Measurements from ENCODE around the gene ACVR1B. TPM values are rescaled to one million over a fixed set of nuclear protein-coding genes. Genes with fewer than 3 reads are reported as not detected.

Gene ACVR1B
- total RNA-seq, 1 donor from 2014 or later, result 23.4 TPM

- TF ChIP-seq CTCF (conservative IDR thresholded peaks at IDR 0.05; ENCODE audit: low read depth, low read length), result no peak
- H3K4me3 ChIP-seq (ENCODE audit: low read depth, low read length), result no peak overlapping the region
Observed at GRCh38 chr12:52027085-52027843, 75.8 kb downstream of the ACVR1B start.

GRCh38 chr12:52029685-52030084 is 78.2 kb downstream of the ACVR1B start:
- no peak for TF ChIP-seq CTCF (conservative IDR thresholded peaks at IDR 0.05; ENCODE audit: low read depth, low read length)
- no peak overlapping the region for H3K4me3 ChIP-seq (ENCODE audit: low read depth, low read length)
- DNase-seq (ENCODE audit: low read depth), result no peak

More at GRCh38 chr12:52027085-52027843, 75.8 kb downstream of the ACVR1B start:
- DNase-seq (ENCODE audit: low read depth), result no peak

GRCh38 chr12:52032446-52032803 is 80.9 kb downstream of the ACVR1B start:
- DNase-seq (ENCODE audit: low read depth), result no peak
- TF ChIP-seq CTCF (conservative IDR thresholded peaks at IDR 0.05; ENCODE audit: low read depth, low read length), result no peak
- H3K4me3 ChIP-seq (ENCODE audit: low read depth, low read length), result peak overlapping the region; percentile 47

- H3K4me3 ChIP-seq (ENCODE audit: low read depth, low read length), result peak overlapping the region; percentile 51
- TF ChIP-seq CTCF (conservative IDR thresholded peaks at IDR 0.05; ENCODE audit: low read depth, low read length), result no peak
- peak; percentile 46 for DNase-seq (ENCODE audit: low read depth)
Observed at GRCh38 chr12:52032804-52033445, 81.4 kb downstream of the ACVR1B start.

GRCh38 chr12:52033446-52034140 is 82.1 kb downstream of the ACVR1B start:
- TF ChIP-seq CTCF (conservative IDR thresholded peaks at IDR 0.05; ENCODE audit: low read depth, low read length), result no peak
- H3K4me3 ChIP-seq (ENCODE audit: low read depth, low read length), result peak overlapping the region; percentile 51
- no peak for DNase-seq (ENCODE audit: low read depth)

GRCh38 chr12:52035190-52035589 is 83.7 kb downstream of the ACVR1B start:
- DNase-seq (ENCODE audit: low read depth), result no peak
- TF ChIP-seq CTCF (conservative IDR thresholded peaks at IDR 0.05; ENCODE audit: low read depth, low read length), result no peak
- no peak overlapping the region for H3K4me3 ChIP-seq (ENCODE audit: low read depth, low read length)
